KOPT-K1 (cell line): Measurements from ENCODE around the gene MRGPRG.
A peak's percentile ranks its signal among the peaks of the same experiment; 100 is the strongest.
"Not testable (repeated sequence)": the region's sequence is repeated elsewhere in the genome, so short reads cannot be mapped to it uniquely, and the experiment has no call there.

ENCODE experiments used
- H3K27ac ChIP-seq: fragments of 200-600 bp; sonication (generic); 2 replicates; pipeline ENCODE4 v1.5.1; 2016; ENCODE audit warnings: antibody characterized with exemption, mild to moderate bottlenecking, low read depth, low read length; ENCODE audit not compliant: poor library complexity, severe bottlenecking
- H3K36me3 ChIP-seq: fragments of 200-600 bp; sonication (generic); 2 replicates; pipeline ENCODE4 v1.5.1; 2017; ENCODE audit warnings: antibody characterized with exemption, mild to moderate bottlenecking, low read length, moderate library complexity; ENCODE audit not compliant: insufficient read depth
- H3K9me3 ChIP-seq: fragments of 200-600 bp; sonication (generic); 2 replicates; pipeline ENCODE4 v1.5.1; 2017; ENCODE audit warnings: antibody characterized with exemption, low read length, mild to moderate bottlenecking; ENCODE audit not compliant: insufficient read depth, poor library complexity, severe bottlenecking

MRGPRG gene

DNA sequence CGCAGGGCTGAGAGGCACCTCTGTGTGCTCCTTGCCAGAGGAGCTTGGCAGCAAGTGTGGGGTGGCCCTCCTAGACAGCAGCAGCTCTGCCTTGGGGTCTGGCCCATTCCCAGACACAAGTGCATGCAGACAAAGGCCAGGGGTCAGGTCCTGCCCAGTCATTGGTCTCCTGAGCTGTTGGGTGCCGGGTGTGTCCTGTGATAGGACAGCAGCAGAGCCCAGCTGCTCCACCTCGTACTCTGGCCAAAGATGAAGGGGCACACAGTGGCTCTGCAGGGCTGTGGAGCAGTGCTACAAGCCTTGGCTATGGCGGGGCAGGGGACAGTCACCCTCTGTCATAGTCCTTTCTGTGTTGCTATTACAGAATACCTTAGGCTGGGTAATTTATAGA is 36.2 kb downstream of the MRGPRG start:
- Histone ChIP-seq H3K36me3 (no peaks in the 10 kb centered on the region), H3K27ac (no peak overlapping the region), H3K9me3 (peaks cover 14% of the 10 kb centered on the region)

DNA sequence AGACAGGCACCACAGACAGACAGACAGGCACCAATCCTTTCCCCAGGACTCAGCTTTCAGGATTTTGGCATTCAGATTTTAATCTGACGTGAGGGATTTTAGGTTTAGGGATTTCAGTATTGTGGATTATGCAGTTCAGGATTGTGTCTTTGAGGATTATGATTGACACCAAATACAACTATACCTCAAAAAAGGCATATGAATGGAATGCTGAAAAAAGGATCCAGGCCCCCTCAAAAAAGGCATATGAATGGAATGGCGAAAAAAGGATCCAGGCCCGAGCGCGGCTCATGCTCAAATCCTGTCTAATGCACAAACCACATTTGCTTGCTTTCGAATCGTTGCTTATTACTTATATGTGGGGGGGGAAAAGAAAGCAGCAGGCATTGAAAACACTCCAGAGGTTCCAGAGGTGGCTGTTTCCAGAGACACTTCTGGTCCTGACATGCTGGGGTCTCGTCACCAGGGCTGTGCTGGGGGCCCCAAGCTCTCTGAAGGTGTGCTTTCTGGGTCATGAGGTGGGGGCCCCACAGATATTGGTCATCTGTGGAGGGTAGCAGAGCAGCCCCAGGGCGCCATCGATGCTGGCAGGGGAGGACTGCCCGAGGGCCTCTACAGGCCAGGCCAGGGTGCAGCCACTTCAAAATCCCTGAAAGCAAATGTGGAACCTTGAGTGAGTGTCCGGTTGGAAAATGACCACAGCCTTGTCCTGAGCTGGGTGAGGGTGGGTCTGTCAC is 36.7 kb downstream of the MRGPRG start:
- no peaks in the 10 kb centered on the region for H3K36me3 ChIP-seq
- peaks cover 20% of the 10 kb centered on the region for H3K9me3 ChIP-seq
- no peak overlapping the region for H3K27ac ChIP-seq

DNA sequence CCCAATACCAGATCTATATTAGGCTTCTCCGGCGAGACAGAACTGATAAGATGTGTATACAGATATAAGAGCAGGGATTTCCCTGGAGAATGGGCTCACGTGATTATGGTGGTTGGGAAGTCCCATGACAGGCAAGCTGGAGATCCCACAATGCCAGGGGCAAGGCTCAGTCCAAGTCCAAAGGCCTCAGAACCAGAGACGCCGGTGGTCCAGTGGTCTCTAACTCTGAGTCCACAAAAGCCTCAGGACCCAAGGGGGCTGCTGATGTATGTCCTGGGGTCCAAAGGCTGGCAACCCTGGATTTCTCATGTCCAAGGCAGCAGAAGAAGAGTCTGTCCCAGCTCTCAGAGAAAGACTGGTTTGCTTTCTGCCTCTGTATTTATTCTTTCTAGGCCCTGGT is 37.7 kb downstream of the MRGPRG start:
- Histone ChIP-seq H3K36me3 (no peaks in the 10 kb centered on the region), H3K27ac (no peak overlapping the region)

DNA sequence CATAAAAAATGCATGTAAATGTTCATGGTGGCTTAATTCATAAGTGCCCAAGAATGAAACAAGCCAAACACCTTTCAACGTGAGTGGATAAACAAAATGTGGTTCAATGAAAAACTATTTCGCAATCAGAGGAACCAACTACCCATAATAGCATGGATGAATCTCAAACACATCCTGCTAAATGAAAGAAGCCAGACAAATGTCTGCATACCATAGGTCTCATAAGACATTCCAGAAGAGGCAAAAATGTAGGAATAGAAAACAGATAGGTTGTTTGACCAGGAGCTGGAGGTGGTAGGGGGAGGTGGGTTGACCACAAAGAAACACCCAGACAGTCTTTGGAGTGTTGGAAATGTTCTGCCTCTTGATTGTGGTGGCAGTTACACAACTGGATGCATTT is 40.3 kb downstream of the MRGPRG start:
- H3K9me3 ChIP-seq, result peaks cover 36% of the 10 kb centered on the region
- no peak overlapping the region for H3K27ac ChIP-seq
- H3K36me3 ChIP-seq, result no peaks in the 10 kb centered on the region

More for the DNA sequence above, 37.7 kb downstream of the MRGPRG start:
- H3K9me3 ChIP-seq, result peaks cover 30% of the 10 kb centered on the region

DNA sequence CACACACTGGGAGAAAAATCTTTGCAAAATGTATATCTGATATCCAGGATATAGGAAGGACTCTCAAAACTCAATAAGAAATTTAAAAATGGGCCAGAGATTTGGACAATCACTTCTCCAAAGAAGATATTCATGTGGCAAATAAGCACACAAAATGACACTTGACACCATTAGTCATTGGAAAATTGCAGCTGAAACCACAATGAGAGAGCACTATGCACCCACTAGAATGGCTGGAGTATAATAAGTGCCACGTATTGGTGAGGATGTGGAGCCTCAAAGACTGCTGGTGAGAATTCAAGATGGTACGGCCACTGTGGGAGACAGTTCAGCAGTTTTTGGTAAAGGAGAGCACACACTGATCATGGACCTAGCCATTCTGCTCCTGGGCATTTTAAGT is 40.7 kb downstream of the MRGPRG start:
- Histone ChIP-seq H3K9me3 (peaks cover 36% of the 10 kb centered on the region), H3K36me3 (no peaks in the 10 kb centered on the region), H3K27ac (no peak overlapping the region)

DNA sequence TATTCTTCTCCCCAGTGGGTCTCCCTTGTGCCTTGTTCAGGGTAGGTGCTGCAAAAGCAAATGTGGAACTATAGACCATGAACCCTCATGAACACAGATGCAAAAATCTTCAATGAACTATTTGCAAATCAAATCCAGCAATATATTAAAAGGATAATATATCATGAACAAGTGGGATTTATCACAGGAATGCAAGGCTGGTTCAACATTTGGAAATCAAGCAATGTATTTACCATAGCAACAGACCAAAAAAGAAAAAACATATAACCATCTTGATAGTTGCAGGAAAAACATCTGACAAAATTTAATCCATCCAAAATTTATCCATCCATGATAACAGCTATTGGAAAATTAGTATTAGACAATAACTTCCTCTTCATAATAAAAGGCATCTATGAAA is 42.1 kb downstream of the MRGPRG start:
- peaks cover 36% of the 10 kb centered on the region for H3K9me3 ChIP-seq
- H3K27ac ChIP-seq, result no peak overlapping the region
- H3K36me3 ChIP-seq, result no peaks in the 10 kb centered on the region

DNA sequence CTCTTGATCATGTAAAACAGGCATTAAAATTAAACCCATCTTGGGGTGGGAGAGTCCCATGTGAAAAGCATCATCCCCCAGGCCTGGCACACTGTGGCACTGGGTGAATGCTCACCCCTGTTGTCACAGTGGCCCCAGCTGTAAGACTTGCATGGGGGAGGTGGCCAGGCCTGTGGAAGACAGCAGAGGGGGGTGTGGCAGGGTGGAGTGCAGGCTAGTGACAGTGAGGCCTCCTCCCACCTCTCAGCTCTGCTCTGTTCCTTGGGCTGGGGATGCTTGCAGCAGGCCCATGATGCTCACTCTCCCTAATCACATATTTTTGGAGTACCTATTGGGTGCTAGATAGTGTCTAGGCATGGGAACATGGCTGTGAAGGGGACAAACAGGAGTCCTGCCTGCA is 43.4 kb downstream of the MRGPRG start:
- Histone ChIP-seq H3K27ac (no peak overlapping the region), H3K9me3 (peaks cover 28% of the 10 kb centered on the region)

DNA sequence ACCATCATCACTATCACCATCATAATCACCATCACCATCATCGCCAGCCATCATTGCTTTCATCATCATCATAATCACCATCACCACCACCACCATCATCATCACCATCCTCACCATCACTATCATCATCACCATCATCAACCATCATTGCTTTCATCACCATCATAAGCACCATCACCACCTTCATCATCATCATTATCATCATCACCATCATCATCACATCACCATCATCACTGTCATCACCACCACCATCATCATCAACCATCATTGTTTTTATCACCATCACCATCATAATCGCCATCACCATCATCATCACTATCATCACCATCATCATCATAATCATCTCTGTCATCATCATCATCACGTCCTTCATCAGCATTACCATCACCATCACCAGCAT is 44.2 kb downstream of the MRGPRG start:
- no peak overlapping the region for H3K27ac ChIP-seq
- H3K36me3 ChIP-seq, result no peaks in the 10 kb centered on the region
- peaks cover 22% of the 10 kb centered on the region for H3K9me3 ChIP-seq

More for the DNA sequence above, 43.4 kb downstream of the MRGPRG start:
- no peaks in the 10 kb centered on the region for H3K36me3 ChIP-seq

DNA sequence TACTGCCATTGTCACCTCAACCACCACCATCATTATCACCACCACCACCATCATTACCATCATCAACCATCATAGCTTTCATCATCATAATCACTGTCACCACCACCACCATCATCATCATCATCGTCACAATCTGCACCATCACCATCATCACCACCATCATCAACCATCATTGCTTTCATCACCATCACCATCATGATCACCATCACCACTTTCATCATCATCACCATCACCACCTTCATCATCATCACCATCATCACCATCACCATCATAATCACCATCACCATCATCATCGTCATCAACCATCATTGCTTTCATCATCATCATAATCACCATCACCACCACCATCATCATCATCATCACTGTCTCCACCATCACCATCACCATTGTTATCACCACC is 44.8 kb downstream of the MRGPRG start:
- peaks cover 22% of the 10 kb centered on the region for H3K9me3 ChIP-seq
- no peaks in the 10 kb centered on the region for H3K36me3 ChIP-seq

DNA sequence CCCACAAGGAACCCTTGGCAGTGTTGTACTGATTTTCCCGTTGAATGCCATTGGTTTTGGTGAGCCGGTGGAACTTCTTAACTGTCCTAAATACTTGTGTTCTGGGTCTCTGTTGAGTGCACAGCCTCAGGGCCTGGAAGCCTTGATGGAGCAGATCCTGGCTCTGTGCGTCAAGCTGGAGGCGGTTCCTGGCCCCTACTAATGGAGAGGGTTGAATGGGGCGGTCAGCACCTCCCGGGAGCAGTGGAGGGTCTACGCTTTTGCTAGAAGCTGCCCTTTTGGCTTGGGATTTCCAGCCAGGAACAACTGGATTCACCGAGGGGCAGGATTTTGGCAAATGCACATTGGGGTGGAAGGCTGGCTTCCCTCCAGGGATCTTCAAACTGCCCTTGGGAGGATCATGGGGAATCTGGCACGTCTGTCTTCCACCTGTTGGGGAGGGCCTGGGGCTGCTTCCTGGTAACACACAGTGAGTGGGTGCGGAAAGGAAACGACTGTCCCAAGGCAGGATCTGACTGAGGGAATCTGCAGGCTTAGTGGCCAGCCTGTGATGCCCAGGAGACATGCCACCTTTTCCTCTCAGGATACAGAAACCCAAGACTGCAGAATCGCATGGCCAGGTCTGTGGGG is 46.6 kb downstream of the MRGPRG start:
- peak overlapping the region; percentile 99 for H3K27ac ChIP-seq
- no peaks in the 10 kb centered on the region for H3K36me3 ChIP-seq
- peaks cover 18% of the 10 kb centered on the region for H3K9me3 ChIP-seq

More for the DNA sequence above, 44.8 kb downstream of the MRGPRG start:
- H3K27ac ChIP-seq, result no peak overlapping the region

DNA sequence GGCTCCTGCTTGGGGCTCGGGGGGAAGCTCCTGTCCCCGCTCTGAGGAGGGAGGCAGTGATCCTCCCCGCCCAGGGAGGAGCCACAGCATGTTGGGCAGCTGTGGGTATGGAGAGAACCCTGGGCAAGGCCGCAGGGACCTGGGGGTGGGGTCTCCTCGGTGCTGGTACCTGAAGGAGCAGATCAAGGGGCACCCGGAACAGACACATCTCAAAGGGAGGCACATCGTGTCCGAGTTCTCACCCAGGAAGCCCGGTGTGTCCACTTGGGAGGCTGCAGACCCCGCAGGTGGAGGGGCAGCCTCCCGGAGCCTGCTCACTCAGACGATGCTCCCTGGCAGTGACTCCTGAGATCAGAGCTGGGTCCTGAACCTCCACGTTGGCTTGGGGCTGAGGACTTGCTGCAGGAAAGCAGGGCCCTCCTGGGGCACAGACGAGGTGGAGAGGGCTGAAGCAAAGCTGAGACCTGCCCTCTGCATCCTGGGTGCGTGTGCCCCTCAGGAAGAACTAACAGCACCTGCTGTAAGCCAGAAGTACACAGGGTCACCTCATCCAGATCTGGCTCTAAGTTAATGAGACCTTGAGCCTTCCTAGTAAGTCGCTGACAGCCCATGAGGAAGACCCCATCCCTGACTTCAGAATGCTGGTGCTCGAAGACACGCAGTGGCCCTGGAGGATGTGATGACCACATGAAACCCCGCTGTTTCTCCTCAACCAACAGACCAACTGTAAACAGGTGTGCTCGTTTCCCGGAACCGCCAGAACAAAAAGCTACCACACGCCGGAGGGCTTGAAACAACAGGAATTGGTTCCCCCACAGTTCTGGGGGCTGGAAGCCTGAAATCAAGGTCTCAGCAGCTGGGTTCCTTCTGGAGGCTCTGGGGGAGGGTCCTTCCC is 47.6 kb downstream of the MRGPRG start:
- Histone ChIP-seq H3K36me3 (no peaks in the 10 kb centered on the region), H3K27ac (peak overlapping the region; percentile 99)

DNA sequence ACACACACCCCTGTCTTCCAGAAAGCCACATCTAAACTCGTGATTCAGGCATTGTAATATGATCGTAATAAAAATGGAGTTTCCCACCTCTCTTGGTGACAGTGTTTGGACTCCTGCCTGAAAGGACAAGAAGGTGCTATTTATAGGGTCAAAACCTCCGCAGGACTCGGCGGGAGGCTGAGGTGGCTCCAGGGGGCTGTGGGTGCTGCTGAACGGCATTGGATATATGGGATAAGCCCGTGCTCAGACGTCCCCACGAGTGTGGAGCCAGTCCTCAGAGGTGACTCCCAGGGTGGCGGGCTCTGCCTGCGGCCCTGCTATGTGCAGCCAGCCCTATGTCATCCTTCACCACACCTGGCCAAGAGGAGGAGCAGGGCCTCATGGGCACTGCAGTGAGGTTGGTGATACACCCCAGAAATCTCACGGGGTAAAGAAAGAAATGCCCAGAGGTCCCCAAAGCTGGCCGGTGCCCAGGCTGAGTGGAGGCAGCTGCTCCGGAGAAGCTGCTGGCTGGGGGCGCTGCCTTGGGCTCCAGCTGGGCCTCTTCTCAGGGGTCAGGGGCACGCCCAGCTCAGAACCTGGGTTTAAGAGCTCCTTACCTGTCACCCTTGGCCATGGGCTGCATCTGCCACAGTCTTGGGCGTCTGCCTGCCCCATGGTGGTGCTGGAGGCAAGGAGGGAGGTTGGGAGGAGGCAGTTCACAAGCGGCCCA is 48.4 kb downstream of the MRGPRG start:
- H3K9me3 ChIP-seq, result no peaks in the 10 kb centered on the region
- H3K27ac ChIP-seq, result peak overlapping the region; percentile 99
- no peaks in the 10 kb centered on the region for H3K36me3 ChIP-seq

More for the DNA sequence above, 47.6 kb downstream of the MRGPRG start:
- peaks cover 7% of the 10 kb centered on the region for H3K9me3 ChIP-seq

DNA sequence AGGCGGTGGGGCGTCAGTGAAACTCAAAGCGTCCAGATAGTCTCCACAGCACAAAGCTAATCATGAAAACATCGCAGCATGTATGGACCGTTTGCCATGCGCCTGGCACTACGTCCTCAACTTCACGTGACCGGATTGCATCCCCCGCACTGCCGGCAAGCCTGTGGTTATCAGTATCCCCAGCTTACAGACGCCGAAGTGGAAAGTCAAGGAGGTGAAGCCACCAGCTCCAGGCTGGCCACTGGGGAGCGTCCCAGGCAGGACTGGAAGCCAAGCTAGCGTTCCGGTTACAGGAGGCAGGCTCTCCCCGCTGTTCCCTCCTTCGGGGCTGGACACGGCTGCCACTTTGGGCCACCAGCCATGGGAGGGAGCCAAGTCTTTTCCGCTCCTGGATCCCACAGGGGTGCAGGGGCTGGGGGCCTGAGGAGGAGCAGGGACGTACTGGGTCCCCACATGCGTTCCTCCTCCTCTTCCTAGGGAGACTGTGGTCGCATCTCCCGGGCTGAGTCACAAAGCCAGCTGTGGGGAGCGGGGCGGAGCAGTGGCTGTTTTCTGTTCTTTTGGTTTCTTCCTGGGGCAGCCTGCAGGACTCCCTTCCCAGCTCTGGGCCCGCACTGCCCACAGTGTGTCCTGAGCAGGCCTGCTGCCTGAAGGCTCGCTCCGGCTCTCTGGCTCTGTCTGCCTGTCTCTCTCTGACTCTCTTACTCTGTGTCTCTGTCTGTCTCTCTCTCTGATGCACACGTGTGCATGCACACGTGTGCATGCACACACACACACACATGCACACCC is 49.2 kb downstream of the MRGPRG start:
- Histone ChIP-seq H3K27ac (peak overlapping the region; percentile 99), H3K9me3 (no peaks in the 10 kb centered on the region), H3K36me3 (no peaks in the 10 kb centered on the region)

DNA sequence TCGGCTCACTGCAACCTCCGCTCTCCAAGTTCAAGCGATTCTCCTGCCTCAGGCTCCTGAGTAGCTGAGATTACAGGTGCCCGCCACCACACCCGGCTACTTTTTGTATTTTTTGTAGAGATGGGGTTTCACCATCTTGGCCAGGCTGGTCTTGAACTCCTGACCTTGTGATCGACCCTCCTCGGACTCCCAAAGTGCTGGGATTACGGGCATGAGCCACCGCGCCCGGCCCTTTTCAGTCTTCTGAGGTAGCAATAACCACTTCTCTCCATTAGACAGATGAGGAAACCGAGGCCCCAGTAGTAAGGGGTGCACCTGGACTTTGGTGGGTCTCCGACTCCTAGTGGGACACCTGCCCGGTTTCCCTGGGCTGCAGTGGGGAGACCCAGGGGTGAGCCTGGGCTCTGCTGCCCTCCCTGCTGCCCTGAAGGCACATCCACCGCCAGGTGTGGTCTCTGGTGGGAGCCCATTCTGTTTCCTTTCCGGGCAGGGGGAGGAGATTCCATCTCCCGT is 49.8 kb downstream of the MRGPRG start:
- H3K36me3 ChIP-seq, H3K9me3 ChIP-seq: not testable (repeated sequence)
- peak overlapping the region; percentile 99 for H3K27ac ChIP-seq
